HG02623 (cell line): ENCODE measurements around the gene CRLF2.
"Not testable (repeated sequence)": the region's sequence is repeated elsewhere in the genome, so short reads cannot be mapped to it uniquely, and the experiment has no call there.

Experiments used
- ATAC-seq: cut with Tn5 transposase; IDR thresholded peaks from one replicate; pipeline ENCODE4 v1.9.1; 2021; ENCODE audit warnings: moderate library complexity; ENCODE audit not compliant: unreplicated experiment

CRLF2 gene, protein sequence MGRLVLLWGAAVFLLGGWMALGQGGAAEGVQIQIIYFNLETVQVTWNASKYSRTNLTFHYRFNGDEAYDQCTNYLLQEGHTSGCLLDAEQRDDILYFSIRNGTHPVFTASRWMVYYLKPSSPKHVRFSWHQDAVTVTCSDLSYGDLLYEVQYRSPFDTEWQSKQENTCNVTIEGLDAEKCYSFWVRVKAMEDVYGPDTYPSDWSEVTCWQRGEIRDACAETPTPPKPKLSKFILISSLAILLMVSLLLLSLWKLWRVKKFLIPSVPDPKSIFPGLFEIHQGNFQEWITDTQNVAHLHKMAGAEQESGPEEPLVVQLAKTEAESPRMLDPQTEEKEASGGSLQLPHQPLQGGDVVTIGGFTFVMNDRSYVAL

GRCh38 chrX:1212532-1212931, at the start of gene CRLF2:
CRLF2 (minus strand) TSS chrX:1212649; CDS start chrX:1212634, 15 bp downstream.
- no peak for ATAC-seq

- ATAC-seq: not testable (repeated sequence)
Measured at GRCh38 chrX:1261771-1262170, 49.3 kb upstream of the CRLF2 start.

DNA sequence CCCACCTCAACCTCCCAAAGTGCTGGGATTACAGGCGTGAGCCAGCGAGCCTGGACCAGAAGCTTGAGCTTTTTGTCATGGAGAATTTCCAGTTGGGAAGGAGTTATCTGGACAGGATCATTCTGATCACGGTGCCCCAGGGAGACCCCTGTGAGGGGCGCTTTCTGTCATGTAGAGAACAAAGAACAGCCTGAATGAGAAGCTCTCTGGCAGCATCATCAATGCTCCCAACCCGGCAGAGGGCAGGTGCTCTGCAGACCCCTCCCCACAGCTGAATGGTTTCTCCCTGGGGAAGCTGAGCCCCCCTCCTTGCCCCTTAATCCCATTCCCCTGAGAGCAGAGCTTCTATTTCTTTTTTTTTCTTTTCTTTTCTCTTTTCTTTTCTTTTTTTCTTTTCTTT, 48.8 kb upstream of the CRLF2 start:
- no peak for ATAC-seq

DNA sequence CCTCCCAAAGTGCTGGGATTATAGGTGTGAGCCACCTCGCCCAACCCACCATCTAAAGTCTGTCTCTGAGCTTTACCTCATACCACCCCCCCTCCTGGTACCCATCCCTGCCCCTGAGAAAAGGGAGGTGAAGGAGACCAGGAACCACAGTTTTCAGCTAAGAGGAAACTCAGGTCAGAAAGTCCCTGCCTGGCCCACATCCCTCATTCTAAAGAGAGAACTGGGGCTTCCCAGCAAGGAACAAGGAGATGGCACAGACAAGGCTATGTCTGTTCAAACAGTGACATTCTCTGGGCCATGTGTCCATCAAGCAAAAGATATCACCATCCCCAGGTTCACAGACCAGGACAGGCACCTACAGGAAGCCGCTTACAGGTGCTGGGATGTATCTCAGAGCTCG, 40.4 kb upstream of the CRLF2 start:
- ATAC-seq: no peak

DNA sequence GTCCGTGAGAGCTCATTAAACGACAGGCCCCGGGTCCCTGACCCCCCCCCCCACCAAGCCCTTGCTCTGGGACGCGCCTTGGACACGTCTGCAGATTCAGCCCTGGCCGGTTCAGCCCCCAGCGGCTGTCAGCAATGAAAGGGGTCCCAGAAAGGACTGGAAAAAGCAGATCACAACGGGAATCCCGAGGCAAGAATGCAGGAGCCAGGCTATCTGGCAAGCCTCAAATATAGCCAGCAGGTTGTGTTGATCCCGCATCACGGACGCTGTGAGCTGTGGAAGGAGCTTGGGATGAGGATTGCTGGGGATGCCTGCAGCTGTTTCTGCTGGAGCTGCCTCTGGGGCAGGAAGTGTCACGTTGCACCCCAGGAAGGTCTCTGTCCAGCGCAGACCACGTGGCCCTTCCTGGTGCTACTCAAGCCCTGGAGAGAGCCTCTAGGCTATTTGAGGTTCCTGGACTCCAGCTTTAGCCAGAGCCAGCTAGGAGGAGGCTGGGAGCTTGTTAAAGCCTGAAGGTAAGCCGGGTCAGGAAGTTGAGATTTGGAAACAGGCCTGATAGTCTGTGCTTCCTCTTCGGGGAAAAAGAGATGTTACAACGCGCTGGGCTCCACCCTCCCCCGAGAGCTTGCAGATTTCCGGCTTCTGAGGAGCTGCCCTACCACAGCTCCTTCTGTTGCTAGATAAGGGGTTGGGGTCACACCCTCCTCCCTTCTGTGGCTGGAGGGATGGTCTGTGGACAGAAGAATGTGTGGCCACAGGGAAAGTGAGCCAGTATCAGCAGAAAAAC, 36.8 kb upstream of the CRLF2 start:
- no peak for ATAC-seq

GRCh38 chrX:1248331-1249061, 36.0 kb upstream of the CRLF2 start:
- ATAC-seq: no peak

DNA sequence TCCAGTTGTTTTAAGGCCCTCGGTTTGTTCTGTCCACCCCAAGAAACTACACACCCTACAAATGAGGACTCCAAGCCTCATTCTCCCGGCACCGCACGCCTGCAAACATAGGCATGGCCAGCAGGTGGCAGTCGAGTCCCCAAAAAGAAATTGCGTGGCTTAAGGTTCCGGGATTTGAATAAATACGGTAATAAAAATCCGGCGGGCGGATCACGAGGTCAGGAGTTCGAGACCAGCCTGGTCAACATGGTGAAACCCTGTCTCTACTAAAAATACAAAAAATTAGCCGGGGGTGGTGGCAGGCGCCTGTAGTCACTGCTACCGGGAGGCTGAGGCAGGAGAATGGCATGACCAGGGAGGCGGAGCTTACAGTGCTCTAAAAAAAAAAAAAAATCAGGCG, 34.4 kb upstream of the CRLF2 start:
- no peak for ATAC-seq

DNA sequence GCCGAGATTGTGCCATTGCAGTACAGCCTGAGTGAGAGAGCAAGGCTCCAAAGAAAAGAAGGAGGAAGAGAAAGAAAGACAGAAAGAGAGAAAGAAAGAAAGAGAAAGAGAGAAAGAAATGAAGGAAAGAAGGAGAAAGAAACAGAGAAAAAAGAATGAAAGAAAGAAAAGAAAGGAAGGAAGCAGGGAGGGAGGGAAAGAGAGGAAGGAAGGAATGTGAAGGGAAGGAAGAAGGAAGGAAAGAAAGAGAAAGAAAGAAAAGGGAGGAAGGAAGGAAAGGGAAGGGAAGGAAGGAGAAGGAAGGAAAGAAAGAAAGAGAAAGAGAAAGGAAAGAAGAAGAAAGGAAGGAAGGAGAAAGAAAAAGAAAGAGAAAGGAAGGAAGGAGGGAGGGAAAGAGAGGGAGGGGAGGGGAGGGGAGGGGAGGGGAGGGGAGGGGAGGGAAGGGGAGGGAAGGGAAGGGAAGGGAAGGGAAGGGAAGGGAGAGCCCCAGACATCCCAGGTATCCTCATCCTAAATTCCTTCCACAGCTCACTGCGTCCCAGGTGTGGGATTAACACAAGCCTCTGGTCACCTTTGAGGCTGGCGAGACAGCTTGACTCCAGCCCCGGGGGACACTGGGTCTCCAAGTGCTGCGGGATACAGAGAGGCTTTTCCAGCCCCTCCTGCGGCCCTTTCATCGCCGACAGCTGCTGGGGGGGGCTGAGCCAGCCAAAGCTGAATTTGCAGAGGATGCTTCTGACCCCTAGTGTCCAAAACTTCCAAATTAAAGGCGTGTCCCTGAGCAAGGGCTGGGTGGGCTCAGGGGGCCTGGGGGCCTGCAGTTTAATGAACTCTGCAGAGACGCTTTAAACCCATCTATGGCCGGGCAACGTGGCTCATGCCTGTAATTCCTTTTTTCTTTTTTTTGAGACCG, 32.0 kb upstream of the CRLF2 start:
- ATAC-seq: no peak

- no peak for ATAC-seq
Measured at GRCh38 chrX:1242891-1243402, 30.5 kb upstream of the CRLF2 start.

- ATAC-seq: not testable (repeated sequence)
Measured at GRCh38 chrX:1240551-1240950, 28.1 kb upstream of the CRLF2 start.

GRCh38 chrX:1239681-1240142, 27.3 kb upstream of the CRLF2 start:
- peak; percentile 81 for ATAC-seq

DNA sequence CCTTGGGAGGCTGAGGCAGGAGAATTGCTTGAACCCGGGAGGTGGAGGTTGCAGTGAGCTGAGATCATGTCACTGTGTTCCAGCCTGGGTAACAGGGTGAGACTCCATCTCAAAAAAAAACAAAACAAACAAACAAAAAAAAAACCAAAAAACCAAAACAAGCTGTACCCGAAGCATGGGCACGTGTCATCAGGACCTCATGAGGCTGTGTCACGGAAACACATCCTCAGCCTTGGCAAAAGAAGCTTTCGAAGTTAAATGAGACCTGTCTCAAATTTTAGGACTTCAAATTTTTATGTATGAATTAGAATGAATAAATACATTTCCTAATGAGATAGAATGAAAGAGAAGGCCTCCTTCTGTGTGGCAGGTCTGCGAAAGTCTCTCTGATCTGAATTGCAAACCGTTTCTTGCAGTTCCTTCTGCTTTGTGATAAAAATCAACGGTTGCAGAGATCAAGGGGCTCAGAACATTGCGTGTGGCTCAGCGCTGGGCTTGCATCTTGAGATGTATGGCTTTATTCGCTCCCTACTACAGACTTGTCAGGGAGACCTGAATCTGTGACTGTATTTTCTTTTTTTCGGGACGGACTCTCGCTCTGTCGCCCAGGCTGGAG, 19.5 kb upstream of the CRLF2 start:
- no peak for ATAC-seq

GRCh38 chrX:1228101-1228500, 15.7 kb upstream of the CRLF2 start:
- not testable (repeated sequence) for ATAC-seq

DNA sequence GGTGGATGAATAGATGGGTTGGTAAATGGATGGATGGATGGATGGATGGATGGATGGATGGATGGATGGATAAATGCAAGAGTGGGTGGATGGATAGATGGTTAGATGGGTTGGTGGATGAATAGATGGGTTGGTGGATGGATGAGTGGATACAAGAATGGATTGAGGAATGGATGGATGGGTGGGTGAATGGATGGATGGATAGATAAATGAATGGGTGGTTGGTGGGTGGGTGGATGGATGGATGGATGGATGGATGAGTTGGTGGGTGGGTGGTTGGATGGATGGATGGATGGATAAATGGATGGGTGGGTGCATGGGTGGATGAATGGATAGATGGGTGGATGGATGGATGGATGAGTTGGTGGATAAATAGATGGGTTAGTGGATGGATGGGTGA, 13.8 kb upstream of the CRLF2 start:
- ATAC-seq: no peak

- no peak for ATAC-seq
Measured at GRCh38 chrX:1224954-1225353, 12.5 kb upstream of the CRLF2 start.

DNA sequence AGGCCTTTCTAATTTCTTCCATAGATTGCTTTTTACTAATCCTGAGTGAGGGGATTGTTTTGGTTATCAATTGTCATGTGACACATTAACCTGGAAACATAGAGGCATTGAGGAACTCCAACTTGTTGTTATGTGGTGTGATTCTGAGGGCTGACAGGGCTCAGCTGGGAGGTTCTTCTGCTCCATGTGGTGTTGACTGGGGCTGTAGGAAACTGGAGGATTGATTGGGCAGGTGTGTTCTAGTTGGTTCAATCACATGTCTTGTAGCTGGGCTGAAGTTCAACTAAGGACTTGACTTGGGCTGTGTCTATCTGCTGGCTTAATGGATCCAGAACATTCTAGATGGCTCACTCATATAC, 10.8 kb upstream of the CRLF2 start:
- no peak for ATAC-seq

DNA sequence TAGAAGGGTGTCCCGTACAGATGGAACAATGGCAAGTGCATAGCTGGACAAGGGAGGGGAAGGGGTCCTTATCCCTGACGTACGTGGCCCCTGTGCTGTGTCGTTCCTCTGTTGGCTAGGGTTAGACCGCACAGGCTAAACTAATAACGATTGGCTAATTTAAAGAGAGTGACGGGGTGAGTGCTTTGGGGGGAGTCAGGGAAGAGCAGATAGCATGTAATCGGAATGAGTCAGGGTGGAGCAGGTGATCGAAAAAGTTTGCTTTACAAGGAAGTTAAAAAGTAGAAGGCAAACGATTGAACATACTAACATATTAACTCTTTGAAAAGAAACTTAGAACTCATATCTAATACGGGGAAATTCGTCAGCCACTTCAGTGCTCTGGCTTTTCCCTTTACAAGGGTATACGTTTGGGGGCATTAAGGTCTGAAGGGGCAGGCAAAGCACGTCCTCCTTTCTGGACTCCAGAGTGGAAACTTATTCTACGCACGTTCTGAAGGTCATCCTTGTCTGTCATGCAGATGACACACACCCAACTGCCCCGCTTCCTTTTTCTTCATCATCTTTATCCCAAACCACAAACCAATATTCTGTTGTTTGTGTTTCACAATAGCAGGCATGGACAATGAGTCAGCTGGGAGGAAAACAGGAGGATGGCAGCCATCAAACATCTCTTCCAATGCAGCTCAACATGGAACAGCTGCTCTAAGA, 10.2 kb upstream of the CRLF2 start:
- no peak for ATAC-seq

GRCh38 chrX:1221296-1221845, 8.9 kb upstream of the CRLF2 start:
- ATAC-seq: no peak

GRCh38 chrX:1218286-1218685, 5.8 kb upstream of the CRLF2 start:
- ATAC-seq: no peak
